GM23338 (cell line): ENCODE measurements around the gene ESRP2. TPM values are rescaled to one million over a fixed set of nuclear protein-coding genes. Genes with fewer than 3 reads are reported as not detected.
A peak's percentile ranks its signal among the peaks of the same experiment; 100 is the strongest.

Source experiments
- ATAC-seq: fragments of 200-7000 bp; cut with Tn5 transposase; 3 replicates; pipeline ENCODE4 v1.9.1; 2020
- DNase-seq: peaks from one replicate; pipeline ENCODE4 v3.0.0-alpha.2; 2015; ENCODE audit warnings: low spot score
- H2AFZ ChIP-seq: fragments of 200-600 bp; sonication (generic); 2 replicates; pipeline ENCODE4 v1.8.0; 2016; ENCODE audit warnings: antibody characterized with exemption, mild to moderate bottlenecking, moderate library complexity
- H3F3A ChIP-seq: fragments of 200-600 bp; sonication (generic); replicated peaks from 2 replicates; pipeline ENCODE4 v1.8.0; 2017; ENCODE audit warnings: antibody characterized with exemption, mixed run types, low read depth
- H3K27ac ChIP-seq: fragments of 200-600 bp; sonication (generic); 2 replicates; pipeline ENCODE4 v1.6.1; 2016; ENCODE audit warnings: low read depth
- H3K27me3 ChIP-seq: fragments of 200-600 bp; sonication (generic); 2 replicates; pipeline ENCODE4 v1.8.0; 2016; ENCODE audit warnings: mild to moderate bottlenecking, mixed run types, moderate library complexity; ENCODE audit not compliant: insufficient read depth
- H3K36me3 ChIP-seq: fragments of 200-600 bp; sonication (generic); 2 replicates; pipeline ENCODE4 v1.8.0; 2016; ENCODE audit warnings: mild to moderate bottlenecking; ENCODE audit not compliant: insufficient read depth
- H3K4me1 ChIP-seq: fragments of 200-600 bp; sonication (generic); 2 replicates; pipeline ENCODE4 v1.8.0; 2016; ENCODE audit warnings: mild to moderate bottlenecking, moderate library complexity; ENCODE audit not compliant: insufficient read depth
- H3K4me2 ChIP-seq: fragments of 200-600 bp; sonication (generic); 2 replicates; pipeline ENCODE4 v1.7.1; 2017; ENCODE audit warnings: mixed run types
- H3K4me3 ChIP-seq: fragments of 200-600 bp; sonication (generic); 2 replicates; pipeline ENCODE4 v1.6.1; 2016; ENCODE audit warnings: mixed run types
- H3K79me2 ChIP-seq: fragments of 200-600 bp; sonication (generic); replicated peaks from 2 replicates; pipeline ENCODE4 v1.8.0; 2017; ENCODE audit warnings: mild to moderate bottlenecking; ENCODE audit not compliant: insufficient read depth
- H3K9me2 ChIP-seq: fragments of 200-600 bp; sonication (generic); 2 replicates; pipeline ENCODE4 v1.8.0; 2017; ENCODE audit not compliant: insufficient read depth
- H4K20me1 ChIP-seq: fragments of 200-600 bp; sonication (generic); replicated peaks from 2 replicates; pipeline ENCODE4 v1.8.0; 2017; ENCODE audit warnings: mild to moderate bottlenecking; ENCODE audit not compliant: insufficient read depth
- H3K27ac Mint-ChIP-seq: 2 replicates; pipeline ENCODE4 v1.8.0; 2020; ENCODE audit warnings: inconsistent platforms, mild to moderate bottlenecking, moderate library complexity, mixed read lengths
- H3K27me3 Mint-ChIP-seq: 3 replicates; pipeline ENCODE4 v1.8.0; 2022; ENCODE audit warnings: low read depth, mild to moderate bottlenecking, moderate library complexity, mixed read lengths, inconsistent platforms; ENCODE audit not compliant: insufficient read depth, poor library complexity
- H3K36me3 Mint-ChIP-seq: 3 replicates; pipeline ENCODE4 v1.8.0; 2021; ENCODE audit warnings: low read depth, mild to moderate bottlenecking, inconsistent platforms, moderate library complexity, mixed read lengths
- H3K4me1 Mint-ChIP-seq: 3 replicates; pipeline ENCODE4 v1.8.0; 2020; ENCODE audit warnings: mild to moderate bottlenecking, inconsistent platforms, mixed read lengths
- H3K4me3 Mint-ChIP-seq: 3 replicates; pipeline ENCODE4 v1.8.0; 2021; ENCODE audit warnings: moderate library complexity, mild to moderate bottlenecking, inconsistent platforms, mixed read lengths
- H3K9me3 Mint-ChIP-seq: 3 replicates; pipeline ENCODE4 v1.8.0; 2020; ENCODE audit warnings: moderate library complexity, mild to moderate bottlenecking, inconsistent platforms, mixed read lengths
- ETS1 ChIP-seq: IDR thresholded peaks from 2 replicates; pipeline ENCODE4 v1.6.1; 2016; ENCODE audit warnings: antibody characterized with exemption
- NANOG ChIP-seq: IDR thresholded peaks from 2 replicates; pipeline ENCODE4 v1.6.1; 2016; ENCODE audit warnings: antibody characterized with exemption, borderline replicate concordance
- REST ChIP-seq: IDR thresholded peaks from one replicate; pipeline ENCODE4 v1.6.1; 2018; ENCODE audit warnings: antibody characterized with exemption; ENCODE audit not compliant: unreplicated experiment
- STAT1 ChIP-seq: IDR thresholded peaks from one replicate; pipeline ENCODE4 v1.6.1; 2016; ENCODE audit warnings: antibody characterized with exemption; ENCODE audit not compliant: unreplicated experiment
- ZNF462 ChIP-seq: fragments of 250-450 bp; sonication (Bioruptor Pico); IDR thresholded peaks from 2 replicates; pipeline ENCODE4 v1.5.0; 2020; ENCODE audit warnings: mild to moderate bottlenecking, moderate library complexity
- polyA plus RNA-seq: library from polyadenylated mRNA; unstranded; fragments of >200 nt; fragmentation: Nextera tagmentation; extraction: Ambion mirVana; gene quantifications from 2 replicates; pipeline ENCODE4 v1.2.1, GENCODE V29; 2016
- total RNA-seq: library from RNA; depleted of rRNA; stranded (reverse); fragments of >200 nt; shearing (Covaris generic); gene quantifications from 2 replicates; pipeline ENCODE4 v1.2.3, GENCODE V29; 2014

Gene ESRP2
- total and polyA plus RNA-seq, 2 experiments from 2014 or later: 16.2 to 44.0 TPM

GRCh38 chr16:68276223-68276622 is 40.3 kb upstream of the ESRP2 start (continued):
- no peak for TF ChIP-seq REST
- TF ChIP-seq NANOG: no peak
- no peak for TF ChIP-seq ZNF462 (CRISPR knock-in tag)

GRCh38 chr16:68275611-68276191 is 39.8 kb upstream of the ESRP2 start:
- H2AFZ ChIP-seq: no peak overlapping the region
- H3K4me3 Mint-ChIP-seq: no peak overlapping the region
- H3K27me3 Mint-ChIP-seq: peaks cover 5% of the 10 kb centered on the region
- H3K9me2 ChIP-seq: no peaks in the 10 kb centered on the region
- peaks cover 5% of the 10 kb centered on the region; the same call in 1 of the 2 replicates for H3K4me1 ChIP-seq
- no peaks in the 10 kb centered on the region for H3K4me1 Mint-ChIP-seq
- ATAC-seq: no peak
- H3K27ac ChIP-seq: peak overlapping the region; percentile 62; the same call in 1 of the 2 replicates
- H3K79me2 ChIP-seq: peaks cover 23% of the 10 kb centered on the region
- H3K36me3 Mint-ChIP-seq: peaks cover 38% of the 10 kb centered on the region
- H3K4me2 ChIP-seq: no peak overlapping the region
- peaks cover 5% of the 10 kb centered on the region; the same call in 1 of the 2 replicates for H3F3A ChIP-seq
- H3K27me3 ChIP-seq: no peaks in the 10 kb centered on the region
- peaks cover 8% of the 10 kb centered on the region for H4K20me1 ChIP-seq
- H3K27ac Mint-ChIP-seq: no peak overlapping the region
- DNase-seq: no peak
- no peaks in the 10 kb centered on the region; the same call in 2 of the 3 replicates for H3K9me3 Mint-ChIP-seq
- no peak overlapping the region for H3K4me3 ChIP-seq
- no peaks in the 10 kb centered on the region for H3K36me3 ChIP-seq
- no peak for TF ChIP-seq STAT1
- TF ChIP-seq ETS1: no peak
